Trophoblast cell (in vitro differentiated cells and primary cell): ENCODE data around the gene PTPN13.

Experiments
- DNase-seq, 2 donors: peaks; one replicate each; pipeline ENCODE4 v3.0.0-alpha.2; 2016
- H2AFZ ChIP-seq: 2 replicates; pipeline ENCODE4 v1.6.1; 2013; ENCODE audit warnings: low read length, moderate library complexity, mild to moderate bottlenecking; ENCODE audit not compliant: insufficient read depth, poor library complexity
- H2AK5ac ChIP-seq: 2 replicates; pipeline ENCODE4 v1.6.1; 2013; ENCODE audit warnings: mild to moderate bottlenecking, low read length
- H2BK120ac ChIP-seq: 2 replicates; pipeline ENCODE4 v1.6.1; 2013; ENCODE audit warnings: low read length, mild to moderate bottlenecking, moderate library complexity; ENCODE audit not compliant: insufficient read depth, poor library complexity
- H2BK12ac ChIP-seq: 2 replicates; pipeline ENCODE4 v1.6.1; 2013; ENCODE audit warnings: mild to moderate bottlenecking, low read length, moderate library complexity
- H2BK5ac ChIP-seq: 2 replicates; pipeline ENCODE4 v1.6.1; 2013; ENCODE audit warnings: low read length, low read depth, moderate library complexity, mild to moderate bottlenecking; ENCODE audit not compliant: poor library complexity
- H3K14ac ChIP-seq: 2 replicates; pipeline ENCODE4 v1.6.1; 2013; ENCODE audit warnings: mild to moderate bottlenecking, low read length
- H3K18ac ChIP-seq: 2 replicates; pipeline ENCODE4 v1.6.1; 2013; ENCODE audit warnings: mild to moderate bottlenecking, low read length
- H3K23ac ChIP-seq: 2 replicates; pipeline ENCODE4 v1.6.1; 2013; ENCODE audit warnings: low read length
- H3K27ac ChIP-seq: 2 replicates; pipeline ENCODE4 v1.5.1; 2013; ENCODE audit warnings: low read depth, mild to moderate bottlenecking, inconsistent platforms, low read length, moderate library complexity
- H3K27me3 ChIP-seq: 2 replicates; pipeline ENCODE4 v1.6.1; 2013; ENCODE audit warnings: inconsistent platforms, mild to moderate bottlenecking, low read length, moderate library complexity; ENCODE audit not compliant: insufficient read depth
- H3K36me3 ChIP-seq, 2 experiments: 1 replicate in 1 of 2; 2 replicates in 1 of 2; pipeline ENCODE4 v1.6.1; 2013; ENCODE audit warnings: low read length in 2 of 2, mild to moderate bottlenecking in 2 of 2, moderate library complexity in 1 of 2; ENCODE audit not compliant: insufficient read depth in 2 of 2, control insufficient read depth in 1 of 2
- H3K4ac ChIP-seq: 2 replicates; pipeline ENCODE4 v1.6.1; 2013; ENCODE audit warnings: low read depth, mild to moderate bottlenecking, low read length, moderate library complexity
- H3K4me1 ChIP-seq, 2 experiments: 1 replicate in 1 of 2; 2 replicates in 1 of 2; pipeline ENCODE4 v1.6.1; 2013; ENCODE audit warnings: low read length in 2 of 2, mild to moderate bottlenecking in 2 of 2, moderate library complexity in 1 of 2; ENCODE audit not compliant: insufficient read depth in 2 of 2, control insufficient read depth in 1 of 2
- H3K4me2 ChIP-seq: 2 replicates; pipeline ENCODE4 v1.6.1; 2013; ENCODE audit warnings: inconsistent platforms, mild to moderate bottlenecking, low read length, moderate library complexity
- H3K4me3 ChIP-seq: 2 replicates; pipeline ENCODE4 v1.5.1; 2013; ENCODE audit warnings: mild to moderate bottlenecking, low read depth, low read length, inconsistent platforms
- H3K79me1 ChIP-seq: one replicate; pipeline ENCODE4 v1.6.1; 2013; ENCODE audit warnings: low read length
- H3K79me2 ChIP-seq: 2 replicates; pipeline ENCODE4 v1.6.1; 2013; ENCODE audit warnings: low read length, mild to moderate bottlenecking; ENCODE audit not compliant: control insufficient read depth, insufficient read depth, poor library complexity
- H3K9ac ChIP-seq: 2 replicates; pipeline ENCODE4 v1.6.1; 2013; ENCODE audit warnings: mild to moderate bottlenecking, low read length
- H3K9me3 ChIP-seq: 2 replicates; pipeline ENCODE4 v1.6.1; 2013; ENCODE audit warnings: low read depth, mild to moderate bottlenecking, control low read depth, inconsistent platforms, low read length; ENCODE audit not compliant: insufficient read depth
- H4K12ac ChIP-seq: 2 replicates; pipeline ENCODE4 v1.6.1; 2013; ENCODE audit warnings: low read depth, mild to moderate bottlenecking, low read length, moderate library complexity
- H4K8ac ChIP-seq: 2 replicates; pipeline ENCODE4 v1.6.1; 2013; ENCODE audit warnings: low read depth, mild to moderate bottlenecking, low read length, moderate library complexity
- H4K91ac ChIP-seq: one replicate; pipeline ENCODE4 v1.6.1; 2013; ENCODE audit warnings: low read depth, mild to moderate bottlenecking, low read length, moderate library complexity
- WGBS: extraction: QIAGEN DNeasy Blood & Tissue Kit; methylation state at CpG from one replicate; pipeline ENCODE4 v1.1.7; 2013; ENCODE audit warnings: missing lambda C conversion rate; ENCODE audit not compliant: insufficient read length, insufficient coverage; ENCODE audit errors: extremely low coverage; 5-methylcytosine and 5-hydroxymethylcytosine counted together

PTPN13 gene

DNA sequence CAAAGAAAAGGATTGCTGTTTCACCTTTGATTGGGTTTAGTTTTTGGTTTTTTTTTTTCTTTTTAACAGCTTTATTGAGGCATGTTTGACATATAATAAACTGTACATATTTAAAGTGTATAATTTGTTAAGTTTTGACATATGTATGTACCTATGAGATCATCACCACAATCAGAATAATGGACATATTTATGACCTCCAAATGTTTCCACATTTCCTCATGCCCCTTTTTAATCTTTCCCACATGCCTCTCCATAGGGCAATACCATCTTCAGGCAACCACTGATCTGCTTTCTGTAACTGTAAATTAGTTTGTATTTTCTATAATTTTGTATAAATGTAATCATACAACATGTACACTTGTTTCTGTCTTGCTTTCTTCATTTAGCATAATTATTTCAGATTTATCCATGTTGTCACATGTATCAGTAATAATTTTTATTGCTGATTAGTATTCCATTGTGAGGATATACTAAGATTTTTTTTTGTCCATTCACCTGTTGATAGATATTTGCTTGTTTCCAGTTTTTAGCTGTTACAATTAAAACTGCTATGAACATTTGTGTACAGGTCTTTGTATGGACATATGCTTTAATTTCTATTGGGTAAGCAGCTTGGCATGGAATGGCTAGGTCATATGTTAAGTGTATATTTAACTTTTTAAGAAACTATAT is 33.5 kb downstream of the PTPN13 start:
- no peak overlapping the region for H3K4ac ChIP-seq
- peaks cover 3% of the 10 kb centered on the region in 2 experiments for H3K4me1 ChIP-seq
- H3K4me2 ChIP-seq, result no peak overlapping the region
- no peak overlapping the region for H2AK5ac ChIP-seq
- no peak overlapping the region for H2BK120ac ChIP-seq
- peaks cover 7% of the 10 kb centered on the region for H3K79me1 ChIP-seq
- H3K18ac ChIP-seq, result no peak overlapping the region
- no peak overlapping the region for H4K8ac ChIP-seq
- no peaks in the 10 kb centered on the region for H3K79me2 ChIP-seq
- no peak overlapping the region for H4K91ac ChIP-seq
- H3K23ac ChIP-seq, result no peak overlapping the region
- no peak overlapping the region for H3K14ac ChIP-seq
- H3K9me3 ChIP-seq, result no peaks in the 10 kb centered on the region
- no peak overlapping the region for H4K12ac ChIP-seq
- H2AFZ ChIP-seq, result no peak overlapping the region
- H3K27me3 ChIP-seq, result no peaks in the 10 kb centered on the region
- H3K36me3 ChIP-seq, result no peaks in the 10 kb centered on the region
- H2BK5ac ChIP-seq, result no peak overlapping the region
- no peak overlapping the region for H2BK12ac ChIP-seq
- DNase-seq, result no peak
- no peak overlapping the region for H3K27ac ChIP-seq
- no peak overlapping the region for H3K9ac ChIP-seq
- no peak overlapping the region for H3K4me3 ChIP-seq

DNA sequence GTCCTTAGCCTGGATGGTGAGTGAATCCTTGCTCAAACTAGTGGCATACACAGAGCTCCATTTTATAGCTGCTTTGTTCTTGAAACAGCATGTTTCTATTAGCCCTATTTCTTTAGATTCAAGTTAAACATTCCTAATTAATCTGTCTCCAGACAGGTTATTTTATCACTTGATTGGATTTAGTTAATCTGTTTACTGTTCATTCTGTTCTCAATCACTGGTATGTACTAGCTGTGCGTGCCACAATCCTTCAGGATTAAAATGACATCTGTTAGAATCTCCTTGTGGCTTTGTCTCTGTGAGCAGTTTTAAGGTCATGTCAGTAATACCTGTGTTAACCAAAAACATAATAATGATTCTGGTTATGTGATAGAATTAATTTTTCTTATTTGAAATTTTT is 36.5 kb downstream of the PTPN13 start:
- H3K79me1 ChIP-seq, result peaks cover 2% of the 10 kb centered on the region
- H3K4me3 ChIP-seq, result no peak overlapping the region
- no peak overlapping the region for H3K18ac ChIP-seq
- no peak overlapping the region for H3K27ac ChIP-seq
- WGBS, result no CpG with 5 or more reads among the region's 1 CpG
- no peak overlapping the region for H2AK5ac ChIP-seq
- no peak for DNase-seq
- peaks cover under 1% of the 10 kb centered on the region in 2 experiments for H3K4me1 ChIP-seq
- no peak overlapping the region for H3K23ac ChIP-seq
- H4K12ac ChIP-seq, result no peak overlapping the region
- no peak overlapping the region for H3K9ac ChIP-seq
- no peak overlapping the region for H2AFZ ChIP-seq
- H3K4ac ChIP-seq, result no peak overlapping the region
- no peaks in the 10 kb centered on the region for H3K36me3 ChIP-seq
- H4K8ac ChIP-seq, result no peak overlapping the region
- H3K4me2 ChIP-seq, result no peak overlapping the region
- no peak overlapping the region for H2BK5ac ChIP-seq
- no peak overlapping the region for H4K91ac ChIP-seq
- no peaks in the 10 kb centered on the region for H3K9me3 ChIP-seq
- H2BK120ac ChIP-seq, result no peak overlapping the region
- H2BK12ac ChIP-seq, result no peak overlapping the region
- H3K14ac ChIP-seq, result no peak overlapping the region
- no peaks in the 10 kb centered on the region for H3K79me2 ChIP-seq
- no peaks in the 10 kb centered on the region for H3K27me3 ChIP-seq

DNA sequence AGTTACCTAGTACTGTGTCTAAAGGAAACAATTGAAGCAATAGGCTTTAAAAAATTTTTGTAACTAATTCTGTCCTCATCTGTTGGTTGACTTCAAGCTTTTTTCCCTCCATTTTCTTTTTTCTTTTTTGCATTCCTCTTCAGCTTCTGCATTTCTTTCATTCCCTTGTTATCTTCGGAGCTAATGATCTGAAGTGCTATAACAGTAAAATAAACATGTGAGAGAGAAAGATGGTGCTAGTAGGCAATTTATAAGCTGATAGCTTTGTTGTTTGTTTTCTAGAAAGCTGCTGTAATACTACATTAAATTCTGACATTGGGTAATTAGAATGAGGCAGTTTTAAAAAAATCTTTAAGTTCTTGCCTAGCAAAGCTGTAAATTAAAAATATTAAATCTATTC is 37.1 kb downstream of the PTPN13 start:
- Histone ChIP-seq H3K18ac (no peak overlapping the region), H3K79me2 (no peaks in the 10 kb centered on the region), H3K4me3 (no peak overlapping the region), H3K9ac (no peak overlapping the region), H3K4ac (no peak overlapping the region), H2AFZ (no peak overlapping the region), H2BK120ac (no peak overlapping the region), H4K91ac (no peak overlapping the region), H3K36me3 (no peaks in the 10 kb centered on the region), H3K9me3 (no peaks in the 10 kb centered on the region), H3K4me2 (no peak overlapping the region), H3K14ac (no peak overlapping the region), H2AK5ac (no peak overlapping the region), H3K79me1 (peaks cover 2% of the 10 kb centered on the region), H3K4me1 (no peaks in the 10 kb centered on the region), H3K23ac (no peak overlapping the region), H3K27me3 (no peaks in the 10 kb centered on the region), H3K27ac (no peak overlapping the region), H2BK12ac (no peak overlapping the region), H4K12ac (no peak overlapping the region), H4K8ac (no peak overlapping the region), H2BK5ac (no peak overlapping the region)
- DNase-seq, result no peak
- WGBS, result no CpG with 5 or more reads among the region's 1 CpG

DNA sequence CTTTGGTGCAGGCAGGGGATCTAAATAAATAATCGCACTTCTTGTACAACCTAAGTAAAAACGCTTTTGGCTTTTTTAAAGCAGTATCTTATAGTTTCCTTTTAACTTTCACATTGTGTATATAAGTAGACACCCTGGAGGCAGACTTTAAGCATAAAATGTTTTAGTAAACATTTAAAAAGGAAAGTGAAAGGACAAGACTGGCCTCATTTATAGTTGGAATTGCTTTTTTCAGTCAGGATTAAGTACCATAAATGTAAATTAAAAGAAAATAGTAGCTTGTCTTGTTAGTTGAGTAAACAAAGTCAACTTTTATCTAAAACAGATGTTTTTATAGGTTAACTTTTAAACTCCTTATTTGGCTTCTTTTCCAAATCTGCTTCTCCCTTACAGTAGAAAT is 39.7 kb downstream of the PTPN13 start:
- Histone ChIP-seq H3K9me3 (no peaks in the 10 kb centered on the region), H2AK5ac (no peak overlapping the region), H3K4ac (no peak overlapping the region), H3K4me3 (no peak overlapping the region), H4K91ac (no peak overlapping the region), H2AFZ (no peak overlapping the region), H2BK120ac (no peak overlapping the region), H3K79me1 (no peaks in the 10 kb centered on the region), H3K18ac (no peak overlapping the region), H2BK12ac (no peak overlapping the region), H3K9ac (no peak overlapping the region), H3K79me2 (no peaks in the 10 kb centered on the region), H4K12ac (no peak overlapping the region), H3K27ac (no peak overlapping the region), H3K4me2 (no peak overlapping the region), H4K8ac (no peak overlapping the region), H2BK5ac (no peak overlapping the region), H3K4me1 (no peaks in the 10 kb centered on the region), H3K23ac (no peak overlapping the region), H3K27me3 (no peaks in the 10 kb centered on the region), H3K14ac (no peak overlapping the region), H3K36me3 (no peaks in the 10 kb centered on the region)
- no peak for DNase-seq
- no CpG with 5 or more reads among the region's 2 CpGs for WGBS
